Activated CD4-positive, alpha-beta T cell treated with anti-CD3 and anti-CD28 coated beads, Interleukin-2, amount 50 U/mL, for 24 hours (primary cell): ENCODE measurements around the gene EXOSC10.
A peak's percentile ranks its signal among the peaks of the same experiment; 100 is the strongest.

Source experiments
- DNase-seq, 2 donors: peaks; one replicate each; pipeline ENCODE4 v3.0.0-alpha.2; 2020; ENCODE audit warnings: low read depth in 1 of 2, low spot score in 1 of 2

EXOSC10 gene

GRCh38 chr1:11099310-11100148 is at the start of gene EXOSC10:
EXOSC10 (minus strand) TSS chr1:11099869; CDS start chr1:11099831, 38 bp downstream.
- DNase-seq: peak; percentile 92 to 93

DNA sequence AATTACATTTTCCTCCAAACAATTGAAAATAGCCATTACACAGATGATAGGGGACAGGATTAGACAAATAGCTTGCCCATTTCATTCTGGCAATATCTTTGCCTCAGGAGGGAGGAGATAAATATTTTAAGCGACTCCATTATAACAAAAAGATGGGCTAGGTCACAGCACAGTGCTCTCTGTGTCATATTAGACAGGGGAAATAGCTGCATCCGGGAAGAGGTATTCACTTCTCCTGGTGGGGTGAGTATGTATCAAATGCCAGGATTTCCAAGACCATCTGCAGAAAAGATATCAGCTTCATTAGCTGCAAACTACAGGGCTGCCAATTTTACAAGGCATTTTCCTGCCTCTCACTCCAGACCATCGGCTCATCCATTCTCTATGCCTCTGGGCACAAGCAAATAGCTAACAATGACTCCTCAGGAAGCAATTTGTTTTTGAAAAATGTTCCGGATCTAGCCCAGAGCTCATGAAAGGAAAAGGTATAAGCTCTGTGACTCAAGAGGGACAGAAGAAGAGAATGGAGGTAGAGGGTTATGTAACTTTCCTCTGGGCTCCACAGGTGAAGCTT is 47.6 kb upstream of the EXOSC10 start:
- no peak for DNase-seq

DNA sequence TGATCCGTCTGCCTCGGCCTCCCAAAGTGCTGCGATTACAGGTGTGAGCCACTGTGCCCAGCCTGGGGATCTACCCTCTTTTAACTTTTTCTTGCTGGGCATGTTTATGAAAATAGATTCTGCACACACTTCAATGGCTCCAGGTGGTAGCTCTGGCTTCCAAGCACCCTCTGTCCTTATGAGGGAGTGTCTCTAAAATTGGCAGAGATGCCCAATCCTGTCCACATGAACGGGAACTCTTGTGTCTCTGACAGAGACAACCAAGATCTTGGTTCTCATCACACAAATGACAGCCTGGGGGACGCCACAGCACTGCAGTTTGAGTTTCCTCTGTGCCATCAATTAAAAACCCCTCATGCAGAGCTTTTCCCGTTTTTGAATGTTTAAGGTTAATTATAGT is 46.1 kb upstream of the EXOSC10 start:
- DNase-seq: no peak

DNA sequence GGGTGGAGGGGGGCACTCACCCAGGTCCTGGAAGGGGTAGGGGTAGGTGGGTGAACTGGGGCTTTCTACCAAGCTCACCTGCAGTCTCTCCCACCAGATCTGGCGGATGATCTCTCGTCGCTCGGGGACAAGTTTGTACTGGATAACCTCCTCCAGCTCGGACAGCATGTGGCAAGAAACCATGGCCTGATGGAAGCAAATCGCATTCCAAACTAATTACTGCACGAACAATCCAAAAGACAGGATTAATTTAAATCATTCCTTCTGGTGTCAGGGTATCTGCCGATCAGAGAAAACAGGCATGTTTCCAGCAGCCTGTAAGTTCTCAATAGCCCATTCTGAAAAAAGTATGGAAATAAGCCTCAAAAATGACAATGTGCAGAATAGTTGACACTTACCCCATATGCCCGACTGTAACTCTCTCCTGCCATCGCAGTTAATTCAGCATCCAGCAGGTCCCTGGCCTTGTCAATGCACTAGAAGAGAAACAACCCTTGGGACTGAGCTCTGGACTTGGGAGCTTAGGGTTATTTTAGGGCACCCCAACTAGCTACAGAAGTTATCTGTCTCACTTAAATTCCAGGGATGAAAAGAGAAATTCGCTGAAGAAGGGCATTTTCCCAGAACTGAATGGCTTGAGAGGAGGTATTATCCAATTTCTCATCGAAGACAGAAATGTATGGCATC is 45.0 kb upstream of the EXOSC10 start:
- DNase-seq: no peak

DNA sequence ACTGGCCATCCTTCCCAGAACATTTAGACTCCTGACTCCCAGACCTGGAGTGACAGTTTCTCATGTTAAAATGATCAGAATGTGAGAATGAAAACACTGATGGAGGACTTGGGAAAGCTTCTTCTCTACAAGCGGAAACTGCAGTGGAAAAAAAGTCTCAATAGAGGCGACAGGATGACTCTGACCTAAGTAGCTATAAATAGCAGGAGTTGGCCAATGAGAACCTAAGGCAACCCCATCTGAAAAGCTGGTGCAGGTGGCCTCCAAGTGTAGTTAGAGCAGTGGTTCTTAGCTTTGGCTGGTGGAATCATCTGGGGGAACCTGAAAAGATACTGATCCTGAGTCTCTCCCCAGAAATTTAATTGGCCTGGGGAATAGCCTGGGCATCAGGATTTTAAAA is 44.2 kb upstream of the EXOSC10 start:
- no peak for DNase-seq

- no peak for DNase-seq
Measured at GRCh38 chr1:11143401-11143800, 43.7 kb upstream of the EXOSC10 start.

DNA sequence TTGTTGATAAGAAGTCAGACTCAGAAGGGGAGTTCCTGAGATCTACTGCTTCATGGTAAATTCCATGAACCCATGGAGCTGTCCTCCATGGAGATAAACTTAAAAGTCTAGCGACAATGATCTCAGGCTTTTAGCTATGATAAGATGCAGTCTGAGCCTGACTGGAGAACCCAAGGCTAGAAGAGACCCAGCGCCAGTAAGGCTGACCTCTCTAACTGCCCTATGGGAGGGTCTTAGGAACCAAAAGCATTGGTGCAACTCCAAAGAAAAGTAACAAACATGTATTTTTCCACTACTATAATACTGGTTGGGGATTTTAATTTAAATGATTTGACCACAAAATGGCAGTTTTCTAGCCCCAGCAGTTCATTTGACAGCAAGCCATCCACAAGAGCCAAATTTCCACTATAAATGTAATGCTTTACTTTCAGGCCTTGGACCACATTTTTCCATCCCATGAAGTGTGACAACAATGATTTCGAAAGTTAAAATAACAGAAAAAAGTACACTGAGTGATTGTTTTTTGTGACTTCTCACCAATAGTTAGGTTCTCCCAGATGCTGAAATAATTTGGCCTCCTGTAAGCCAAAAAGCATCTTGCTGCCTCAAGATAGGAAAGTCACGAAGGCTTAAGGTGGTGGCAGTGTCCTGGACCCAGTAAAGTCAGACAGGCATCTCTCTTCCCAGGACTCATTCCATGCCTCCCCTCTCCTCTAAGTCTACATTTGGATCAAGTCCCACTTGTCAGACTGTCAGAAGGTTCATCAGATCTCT is 43.1 kb upstream of the EXOSC10 start:
- no peak for DNase-seq

DNA sequence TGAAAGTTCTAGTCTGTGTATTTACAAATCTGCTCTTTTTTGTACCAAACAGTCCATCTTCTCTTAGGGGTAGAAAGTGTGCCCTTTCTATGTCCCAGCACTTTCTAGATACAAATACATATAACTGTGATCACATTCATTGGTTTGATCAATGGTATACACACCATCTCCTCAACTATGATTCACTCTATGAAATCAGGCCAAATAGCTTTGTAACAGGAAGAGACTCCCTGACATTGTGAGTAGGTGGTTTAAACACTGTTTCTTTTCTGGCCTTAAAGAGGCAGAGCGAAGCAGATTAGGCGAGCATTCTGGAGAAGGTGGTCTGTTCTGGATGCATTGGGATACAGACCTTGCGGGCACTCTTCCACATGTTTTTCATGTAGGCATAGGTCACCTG is 39.3 kb upstream of the EXOSC10 start:
- DNase-seq: no peak

DNA sequence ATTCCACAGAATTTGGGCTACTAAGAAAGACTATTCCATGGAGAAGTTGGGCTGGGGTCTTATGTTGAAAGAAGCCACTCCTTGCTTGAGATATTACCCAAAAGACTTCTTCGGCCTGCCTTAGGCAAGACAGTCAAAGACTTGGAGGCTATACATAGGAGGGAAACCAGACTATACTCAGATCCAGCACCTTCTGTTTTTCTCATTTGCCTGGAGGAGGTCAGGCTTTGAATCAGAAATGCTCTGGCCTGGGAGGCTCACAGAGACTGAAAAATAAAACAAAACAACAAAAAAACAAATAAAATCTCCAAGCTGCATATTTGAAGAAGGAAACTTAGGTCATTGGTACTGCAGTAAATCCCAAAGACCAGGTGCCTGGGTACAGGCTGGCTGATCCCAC is 38.4 kb upstream of the EXOSC10 start:
- DNase-seq: no peak

GRCh38 chr1:11134898-11135266 is 35.2 kb upstream of the EXOSC10 start:
- DNase-seq: no peak

- no peak for DNase-seq
Measured at GRCh38 chr1:11134251-11134897, 34.7 kb upstream of the EXOSC10 start.

GRCh38 chr1:11132563-11133293 is 33.1 kb upstream of the EXOSC10 start:
- DNase-seq: no peak

DNA sequence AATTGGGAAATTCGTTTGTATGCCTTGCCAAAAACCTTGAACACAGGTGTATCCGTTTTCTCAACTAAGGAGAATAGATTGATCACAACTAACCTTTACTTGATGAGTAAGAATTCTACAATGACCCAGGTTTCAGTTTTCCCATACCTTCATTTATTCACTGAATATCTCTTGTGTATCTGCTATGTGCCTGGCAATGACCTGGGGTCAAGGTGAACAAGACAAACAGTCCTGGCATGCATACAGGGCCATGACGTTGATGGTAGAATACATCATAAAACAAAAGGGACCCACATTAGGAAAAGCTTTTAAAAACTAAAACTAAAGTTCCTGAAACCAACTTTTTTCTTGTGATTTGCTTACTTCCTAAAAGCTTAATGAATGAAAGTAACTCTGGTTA is 32.1 kb upstream of the EXOSC10 start:
- no peak for DNase-seq

DNA sequence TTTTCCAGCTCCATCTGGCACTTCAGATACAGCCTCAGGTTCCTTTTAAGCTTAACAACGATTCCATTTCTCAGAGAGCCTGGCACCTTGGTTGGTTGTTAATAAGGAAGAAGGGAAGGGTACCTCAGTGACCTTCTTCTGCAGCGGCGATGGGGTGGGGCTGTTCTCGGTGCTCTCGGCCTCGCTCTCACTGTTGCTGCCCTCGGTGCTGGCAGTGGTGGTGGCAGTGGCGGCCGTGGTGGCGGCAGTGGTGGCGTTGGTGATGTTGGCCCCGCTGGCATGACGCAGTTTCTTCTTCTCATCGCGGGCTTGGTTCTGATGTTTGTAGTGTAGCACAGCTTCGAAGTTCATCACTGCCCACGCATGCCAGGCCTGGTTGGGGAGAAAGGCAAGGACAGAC is 30.7 kb upstream of the EXOSC10 start:
- no peak for DNase-seq

DNA sequence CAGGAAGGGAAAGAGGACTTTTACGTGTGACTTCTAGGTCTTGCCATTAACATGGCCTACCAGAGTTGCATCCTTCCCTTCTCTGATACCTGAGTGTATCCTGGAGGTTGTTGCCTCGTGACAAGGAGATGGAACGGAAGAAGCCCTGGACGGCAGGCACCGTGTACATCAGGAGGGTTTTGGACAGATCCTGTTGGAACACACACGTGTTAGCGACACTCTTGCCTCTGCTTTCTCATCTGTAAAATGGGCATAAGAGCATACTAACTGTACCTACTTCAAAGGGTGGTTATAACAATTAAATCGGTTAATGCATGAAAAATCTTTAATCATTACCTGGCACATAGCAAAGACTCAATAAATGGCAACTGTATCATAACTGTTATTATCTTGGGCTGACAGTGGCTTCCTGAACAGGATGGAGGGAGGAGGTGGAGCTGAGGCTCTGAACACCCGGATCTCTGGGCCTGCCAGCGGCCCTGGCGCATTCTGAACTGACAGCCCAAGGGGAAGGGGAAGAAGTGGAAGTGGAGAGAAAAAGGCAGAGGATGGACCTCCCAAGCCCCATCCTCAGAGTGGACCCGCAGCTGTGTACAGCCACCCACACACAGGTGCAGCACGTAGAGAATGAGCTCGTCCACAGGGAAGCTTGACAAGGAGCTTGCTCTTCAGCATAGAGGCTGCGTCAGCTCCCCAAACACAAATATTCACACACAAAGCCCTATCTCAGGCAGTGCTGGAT is 30.2 kb upstream of the EXOSC10 start:
- DNase-seq: no peak

DNA sequence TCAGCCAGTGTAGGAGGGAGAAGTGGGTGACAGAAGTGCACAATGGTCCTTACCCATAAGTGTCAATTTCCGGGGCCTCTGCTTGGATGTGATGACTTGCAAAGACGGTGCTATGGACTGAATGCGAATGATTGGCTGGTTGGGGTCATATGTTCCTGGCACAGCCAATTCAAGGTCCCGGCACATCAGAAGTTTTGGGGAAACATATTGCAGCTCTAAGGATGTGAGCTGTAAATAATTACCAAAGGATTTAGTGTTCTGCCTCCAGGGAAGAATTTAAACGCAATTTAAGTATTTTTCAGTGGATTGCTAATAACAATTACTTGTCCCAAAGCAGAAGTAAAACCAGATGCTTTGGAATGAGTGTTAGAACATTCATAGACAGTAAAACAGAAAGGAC is 26.9 kb upstream of the EXOSC10 start:
- no peak for DNase-seq

DNA sequence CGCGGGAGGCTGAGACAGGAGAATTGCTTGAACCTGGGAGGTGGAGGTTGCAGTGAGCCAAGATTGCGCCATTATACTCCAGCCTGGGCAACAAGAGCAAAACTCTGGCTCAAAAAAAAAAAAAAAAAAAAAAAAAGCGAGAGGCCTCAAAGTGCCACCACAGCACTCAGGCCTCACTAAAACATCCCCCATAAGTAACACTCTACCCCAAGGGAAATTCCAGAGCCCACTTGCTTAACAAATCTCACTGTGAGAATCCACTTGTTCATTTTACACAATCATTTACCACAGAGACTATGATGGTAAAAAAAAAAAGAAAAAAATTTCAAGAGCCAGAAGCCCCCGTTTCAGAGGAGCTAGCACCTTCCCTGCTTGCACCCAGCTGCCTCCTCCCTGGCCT is 26.3 kb upstream of the EXOSC10 start:
- DNase-seq: no peak

DNA sequence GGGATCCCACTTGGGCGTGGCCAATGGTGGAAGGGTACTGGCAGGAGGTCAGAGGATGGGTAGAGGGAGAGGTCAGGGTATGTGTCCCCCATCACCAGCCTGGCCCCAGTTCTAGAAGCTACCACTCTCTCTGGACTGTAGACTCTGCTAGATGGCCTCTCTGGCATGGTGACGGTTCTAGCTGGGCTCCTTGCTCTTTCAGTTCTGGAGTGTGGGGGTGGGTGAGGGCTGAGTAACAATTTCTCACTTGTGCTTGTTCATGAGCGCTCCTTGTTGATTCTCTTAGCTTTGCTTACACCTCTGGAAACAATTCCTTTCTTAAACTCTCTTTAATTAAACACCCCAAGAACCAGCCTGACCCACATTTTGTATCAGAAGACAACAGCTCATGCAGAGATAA is 25.3 kb upstream of the EXOSC10 start:
- DNase-seq: no peak

GRCh38 chr1:11116318-11116717 is 16.6 kb upstream of the EXOSC10 start:
- no peak for DNase-seq

DNA sequence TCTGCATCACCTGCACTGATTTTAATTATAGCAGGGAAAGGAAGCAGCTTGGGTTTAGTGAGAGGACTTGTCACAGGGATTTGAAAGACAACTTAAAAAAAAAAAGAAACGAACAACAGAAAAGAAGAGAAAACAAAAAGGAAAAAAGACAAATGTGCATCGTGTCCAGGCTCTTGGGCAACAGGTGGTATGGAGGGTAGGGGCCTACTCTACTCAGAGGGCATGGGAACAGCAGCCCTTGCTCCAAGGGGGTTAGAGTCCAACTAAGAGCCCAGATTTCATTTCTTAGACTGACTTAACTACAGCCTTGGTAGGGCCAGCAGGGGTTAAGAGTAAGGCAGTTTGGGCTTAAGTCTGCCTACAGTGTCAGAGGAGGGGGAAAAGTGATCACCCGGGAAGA is 15.3 kb upstream of the EXOSC10 start:
- DNase-seq: no peak
